HEK293 (cell line): Measurements from ENCODE around the gene CLCNKA.

Experiments used
- GFI1B ChIP-seq: fragments of 450-650 bp; formaldehyde crosslinking; IDR thresholded peaks from 2 replicates; pipeline ENCODE4 v1.5.1; 2016; ENCODE audit warnings: missing biosample characterization, missing genetic modification characterization
- HIC1 ChIP-seq: fragments of 450-650 bp; formaldehyde crosslinking; IDR thresholded peaks from 2 replicates; pipeline ENCODE4 v1.5.1; 2016; ENCODE audit warnings: missing biosample characterization, missing genetic modification characterization
- HOXA7 ChIP-seq: sonication (generic); formaldehyde crosslinking; IDR thresholded peaks from 2 replicates; pipeline ENCODE4 v1.8.1; 2022; ENCODE audit warnings: missing genetic modification reagents, borderline replicate concordance
- KLF9 ChIP-seq: fragments of 450-650 bp; formaldehyde crosslinking; IDR thresholded peaks from 2 replicates; pipeline ENCODE4 v1.5.1; 2016; ENCODE audit warnings: missing biosample characterization, missing genetic modification characterization, low read depth
- OVOL3 ChIP-seq: fragments of 450-650 bp; formaldehyde crosslinking; IDR thresholded peaks from 2 replicates; pipeline ENCODE4 v1.5.1; 2016; ENCODE audit warnings: missing biosample characterization, missing genetic modification characterization
- SALL2 ChIP-seq: fragments of 450-650 bp; formaldehyde crosslinking; IDR thresholded peaks from 2 replicates; pipeline ENCODE4 v1.5.0; 2017; ENCODE audit warnings: missing biosample characterization, mild to moderate bottlenecking, missing genetic modification characterization, borderline replicate concordance
- ZBTB1 ChIP-seq: fragments of 450-650 bp; formaldehyde crosslinking; IDR thresholded peaks from 2 replicates; pipeline ENCODE4 v1.5.1; 2016; ENCODE audit warnings: missing biosample characterization, missing genetic modification characterization
- ZBTB44 ChIP-seq: fragments of 450-650 bp; IDR thresholded peaks from 2 replicates; pipeline ENCODE4 v1.5.1; 2018; ENCODE audit warnings: missing biosample characterization, mild to moderate bottlenecking, missing genetic modification characterization
- ZFHX2 ChIP-seq: fragments of 450-650 bp; formaldehyde crosslinking; conservative IDR thresholded peaks from 2 replicates; pipeline ENCODE4 v1.5.1; 2016; ENCODE audit warnings: missing biosample characterization, missing genetic modification characterization
- ZFP3 ChIP-seq: fragments of 450-650 bp; formaldehyde crosslinking; IDR thresholded peaks from 2 replicates; pipeline ENCODE4 v1.5.1; 2016; ENCODE audit warnings: low read depth, missing biosample characterization, missing genetic modification characterization
- ZFP37 ChIP-seq: fragments of 450-650 bp; formaldehyde crosslinking; IDR thresholded peaks from 2 replicates; pipeline ENCODE4 v1.5.1; 2016; ENCODE audit warnings: missing biosample characterization, missing genetic modification characterization
- ZNF169 ChIP-seq: fragments of 450-650 bp; formaldehyde crosslinking; IDR thresholded peaks from 2 replicates; pipeline ENCODE4 v1.5.1; 2016; ENCODE audit warnings: missing biosample characterization, missing genetic modification characterization
- ZNF18 ChIP-seq: fragments of 450-650 bp; formaldehyde crosslinking; IDR thresholded peaks from 2 replicates; pipeline ENCODE4 v1.5.1; 2016; ENCODE audit warnings: missing biosample characterization, missing genetic modification characterization
- ZNF214 ChIP-seq: fragments of 450-650 bp; formaldehyde crosslinking; IDR thresholded peaks from 2 replicates; pipeline ENCODE4 v1.5.1; 2017; ENCODE audit warnings: missing biosample characterization, mild to moderate bottlenecking, missing genetic modification characterization, borderline replicate concordance
- ZNF239 ChIP-seq: fragments of 450-650 bp; formaldehyde crosslinking; IDR thresholded peaks from 2 replicates; pipeline ENCODE4 v1.5.1; 2016; ENCODE audit warnings: missing biosample characterization, missing genetic modification characterization
- ZNF280C ChIP-seq: fragments of 450-650 bp; formaldehyde crosslinking; IDR thresholded peaks from 2 replicates; pipeline ENCODE4 v1.5.1; 2016; ENCODE audit warnings: missing biosample characterization, missing genetic modification characterization
- ZNF335 ChIP-seq: fragments of 450-650 bp; formaldehyde crosslinking; conservative IDR thresholded peaks from 2 replicates; pipeline ENCODE4 v1.5.1; 2016; ENCODE audit warnings: missing biosample characterization, missing genetic modification characterization
- ZNF341 ChIP-seq: fragments of 450-650 bp; formaldehyde crosslinking; IDR thresholded peaks from 2 replicates; pipeline ENCODE4; 2016; ENCODE audit warnings: low read depth, missing biosample characterization, missing genetic modification characterization
- ZNF366 ChIP-seq: fragments of 450-650 bp; formaldehyde crosslinking; conservative IDR thresholded peaks from 2 replicates; pipeline ENCODE4 v1.5.1; 2016; ENCODE audit warnings: missing biosample characterization, missing genetic modification characterization
- ZNF423 ChIP-seq: fragments of 450-650 bp; formaldehyde crosslinking; IDR thresholded peaks from 2 replicates; pipeline ENCODE4 v1.5.1; 2016; ENCODE audit warnings: missing biosample characterization, missing genetic modification characterization
- ZNF518A ChIP-seq: fragments of 450-650 bp; formaldehyde crosslinking; conservative IDR thresholded peaks from 2 replicates; pipeline ENCODE4 v1.5.1; 2016; ENCODE audit warnings: low read depth, missing biosample characterization, missing genetic modification characterization
- ZNF548 ChIP-seq: fragments of 450-650 bp; formaldehyde crosslinking; IDR thresholded peaks from 2 replicates; pipeline ENCODE4 v1.5.1; 2016; ENCODE audit warnings: missing biosample characterization, missing genetic modification characterization
- ZNF571 ChIP-seq: fragments of 450-650 bp; formaldehyde crosslinking; IDR thresholded peaks from 2 replicates; pipeline ENCODE4 v1.5.0; 2017; ENCODE audit warnings: missing biosample characterization, missing genetic modification characterization
- ZNF600 ChIP-seq: fragments of 450-650 bp; formaldehyde crosslinking; IDR thresholded peaks from 2 replicates; pipeline ENCODE4 v1.5.1; 2016; ENCODE audit warnings: missing biosample characterization, missing genetic modification characterization
- TF ChIP-seq, protein P1 (sequence below): fragments of 450-650 bp; formaldehyde crosslinking; IDR thresholded peaks from 2 replicates; pipeline ENCODE4 v1.5.1; 2016; ENCODE audit warnings: missing biosample characterization, missing genetic modification characterization, low read depth

Gene CLCNKA

DNA sequence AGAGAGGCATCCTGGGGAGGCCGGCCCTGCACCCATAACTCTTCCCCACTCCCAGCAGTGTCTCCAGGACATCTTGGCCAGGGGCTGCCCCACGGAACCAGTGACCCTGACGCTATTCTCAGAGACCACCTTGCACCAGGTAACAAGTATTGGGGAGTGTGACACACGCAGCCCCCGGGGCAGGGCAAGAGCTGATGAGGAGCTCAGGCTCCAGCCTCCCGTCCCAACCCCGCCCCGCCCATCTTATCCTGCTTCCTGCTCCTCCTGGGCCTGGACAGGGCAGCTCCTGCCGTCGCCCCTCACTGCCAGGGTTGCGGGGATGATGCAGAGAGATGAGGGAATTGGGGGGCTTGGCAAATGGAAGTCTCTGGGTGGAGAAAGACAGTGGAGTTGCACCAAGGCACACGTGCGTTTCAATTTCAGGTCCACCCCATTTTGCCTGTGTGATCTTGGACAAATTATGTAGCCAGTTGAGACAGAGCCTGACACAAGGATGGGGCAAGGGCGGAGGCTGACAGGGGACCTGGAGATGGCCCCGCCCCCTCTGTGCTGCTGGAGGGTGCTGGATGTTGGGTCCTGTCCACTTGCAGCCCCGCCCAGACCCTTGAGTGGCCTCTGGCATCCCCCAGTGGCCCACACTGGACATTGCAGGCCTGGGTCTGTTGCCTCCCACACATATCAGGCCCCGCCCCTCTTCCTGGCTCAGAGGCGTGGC, 10.7 kb downstream of the CLCNKA start (continued):
- TF ChIP-seq ZNF571 (tag by site-specific recombination): no peak
- peak; percentile 79 for TF ChIP-seq KLF9 (tag by site-specific recombination)
- TF ChIP-seq ZNF280C (tag by site-specific recombination): no peak
- no peak for TF ChIP-seq ZBTB44 (tag by site-specific recombination)
- TF ChIP-seq SALL2 (tag by site-specific recombination): no peak
- TF ChIP-seq ZNF169 (tag by site-specific recombination): no peak
- no peak for TF ChIP-seq ZNF518A (tag by site-specific recombination)
- TF ChIP-seq ZFHX2: peak; percentile 84
- no peak for TF ChIP-seq ZBTB1
- TF ChIP-seq ZNF366 (tag by site-specific recombination): no peak
- TF ChIP-seq ZNF341: no peak
- TF ChIP-seq ZNF214 (tag by site-specific recombination): no peak
- no peak for TF ChIP-seq ZNF548 (tag by site-specific recombination)
- no peak for TF ChIP-seq GFI1B (tag by site-specific recombination)
- no peak for TF ChIP-seq HOXA7 (CRISPR knock-in tag)
- no peak for TF ChIP-seq OVOL3 (tag by site-specific recombination)
- no peak for TF ChIP-seq ZNF600 (tag by site-specific recombination)
- TF ChIP-seq ZNF423 (tag by site-specific recombination): no peak
- 0 out of 2 replicates have a peak, but pooled peaks have one; percentile 26 for TF ChIP-seq ZNF335 (tag by site-specific recombination)
- TF ChIP-seq ZNF18: no peak
- TF ChIP-seq ZFP37 (tag by site-specific recombination): no peak
- no peak for TF ChIP-seq ZFP3 (tag by site-specific recombination)
- TF ChIP-seq, protein P1, sequence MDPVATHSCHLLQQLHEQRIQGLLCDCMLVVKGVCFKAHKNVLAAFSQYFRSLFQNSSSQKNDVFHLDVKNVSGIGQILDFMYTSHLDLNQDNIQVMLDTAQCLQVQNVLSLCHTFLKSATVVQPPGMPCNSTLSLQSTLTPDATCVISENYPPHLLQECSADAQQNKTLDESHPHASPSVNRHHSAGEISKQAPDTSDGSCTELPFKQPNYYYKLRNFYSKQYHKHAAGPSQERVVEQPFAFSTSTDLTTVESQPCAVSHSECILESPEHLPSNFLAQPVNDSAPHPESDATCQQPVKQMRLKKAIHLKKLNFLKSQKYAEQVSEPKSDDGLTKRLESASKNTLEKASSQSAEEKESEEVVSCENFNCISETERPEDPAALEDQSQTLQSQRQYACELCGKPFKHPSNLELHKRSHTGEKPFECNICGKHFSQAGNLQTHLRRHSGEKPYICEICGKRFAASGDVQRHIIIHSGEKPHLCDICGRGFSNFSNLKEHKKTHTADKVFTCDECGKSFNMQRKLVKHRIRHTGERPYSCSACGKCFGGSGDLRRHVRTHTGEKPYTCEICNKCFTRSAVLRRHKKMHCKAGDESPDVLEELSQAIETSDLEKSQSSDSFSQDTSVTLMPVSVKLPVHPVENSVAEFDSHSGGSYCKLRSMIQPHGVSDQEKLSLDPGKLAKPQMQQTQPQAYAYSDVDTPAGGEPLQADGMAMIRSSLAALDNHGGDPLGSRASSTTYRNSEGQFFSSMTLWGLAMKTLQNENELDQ (tag by site-specific recombination): no peak
- no peak for TF ChIP-seq HIC1
- no peak for TF ChIP-seq ZNF239
